HG03159 (cell line): ENCODE measurements around the gene GRHPR.
A peak's percentile ranks its signal among the peaks of the same experiment; 100 is the strongest.

Experiments
- ATAC-seq: cut with Tn5 transposase; IDR thresholded peaks from one replicate; pipeline ENCODE4 v1.9.1; 2021; ENCODE audit warnings: mild to moderate bottlenecking, moderate library complexity; ENCODE audit not compliant: unreplicated experiment

The GRHPR gene

GRCh38 chr9:37398464-37399025 is 24.0 kb upstream of the GRHPR start:
- ATAC-seq: no peak

DNA sequence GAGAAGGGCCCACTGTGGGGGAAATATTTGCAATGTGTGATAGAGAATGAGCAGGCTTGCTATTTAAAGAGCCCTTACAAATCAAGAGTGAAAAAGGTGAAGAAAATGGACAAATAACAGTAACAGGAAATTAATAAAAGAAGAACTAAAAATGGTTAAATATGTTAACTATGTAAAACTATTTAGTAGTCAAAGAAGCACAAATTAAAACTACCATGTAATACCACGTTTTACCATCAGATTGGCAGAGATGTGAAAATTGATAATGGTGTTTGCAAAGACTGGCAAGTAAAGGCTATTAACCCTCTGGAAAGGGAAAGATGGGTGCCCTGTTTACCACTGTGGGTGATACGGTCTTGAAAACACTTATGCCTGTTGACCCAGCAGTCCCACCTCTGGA is 23.2 kb upstream of the GRHPR start:
- no peak for ATAC-seq

DNA sequence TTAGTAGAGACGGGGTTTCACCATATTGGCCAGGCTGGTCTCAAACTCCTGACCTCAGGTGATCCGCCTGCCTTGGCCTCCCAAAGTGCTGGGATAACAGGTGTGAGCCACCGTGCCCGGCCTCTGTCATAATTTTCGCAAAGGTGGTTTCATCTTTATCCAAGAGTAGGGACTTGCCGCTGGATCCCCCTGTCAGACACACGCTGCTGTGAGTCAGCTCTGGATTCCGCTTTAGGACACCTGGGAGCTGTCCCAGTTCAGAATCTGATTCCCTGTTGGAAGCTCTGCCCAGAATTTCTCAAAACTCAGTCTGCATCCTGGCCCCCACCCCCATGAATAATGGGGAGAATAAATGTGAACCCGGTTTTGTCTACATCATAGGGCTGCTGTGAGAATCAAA is 17.9 kb upstream of the GRHPR start:
- no peak for ATAC-seq

GRCh38 chr9:37405350-37405749 is 17.1 kb upstream of the GRHPR start:
- ATAC-seq: no peak

DNA sequence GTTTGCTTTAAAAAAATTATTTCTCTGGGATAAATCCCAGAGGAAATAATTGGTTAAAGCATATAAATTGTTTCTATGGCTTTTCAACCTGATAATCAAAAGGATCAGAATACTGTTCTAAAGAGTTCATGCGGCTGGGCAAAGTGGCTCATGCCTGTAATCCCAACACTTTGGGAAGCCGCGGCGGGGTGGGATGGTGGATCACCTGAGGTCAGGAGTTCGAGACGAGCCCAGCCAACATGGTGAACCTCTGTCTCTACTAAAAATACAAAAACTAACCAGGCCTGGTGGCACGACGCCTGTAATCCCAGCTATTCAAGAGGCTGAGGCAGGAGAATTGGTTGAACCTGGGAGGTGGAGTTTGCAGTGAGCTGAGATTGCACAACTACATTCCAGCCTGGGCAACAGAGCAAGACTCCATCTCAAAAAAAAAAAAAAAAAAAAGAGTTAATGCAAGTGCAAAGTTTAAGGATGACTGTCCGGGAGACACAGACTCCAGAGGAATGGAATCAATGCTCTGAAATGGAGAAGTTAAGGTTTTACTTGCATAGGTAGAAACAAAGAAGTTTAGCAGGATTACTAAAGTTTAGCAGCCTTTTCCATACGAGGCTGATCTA is 16.6 kb upstream of the GRHPR start:
- ATAC-seq: no peak

GRCh38 chr9:37406603-37407401 is 15.7 kb upstream of the GRHPR start:
- no peak for ATAC-seq

GRCh38 chr9:37407468-37407867 is 15.0 kb upstream of the GRHPR start:
- no peak for ATAC-seq

- peak; percentile 85 for ATAC-seq
Measured at GRCh38 chr9:37408933-37409710, 13.4 kb upstream of the GRHPR start.

DNA sequence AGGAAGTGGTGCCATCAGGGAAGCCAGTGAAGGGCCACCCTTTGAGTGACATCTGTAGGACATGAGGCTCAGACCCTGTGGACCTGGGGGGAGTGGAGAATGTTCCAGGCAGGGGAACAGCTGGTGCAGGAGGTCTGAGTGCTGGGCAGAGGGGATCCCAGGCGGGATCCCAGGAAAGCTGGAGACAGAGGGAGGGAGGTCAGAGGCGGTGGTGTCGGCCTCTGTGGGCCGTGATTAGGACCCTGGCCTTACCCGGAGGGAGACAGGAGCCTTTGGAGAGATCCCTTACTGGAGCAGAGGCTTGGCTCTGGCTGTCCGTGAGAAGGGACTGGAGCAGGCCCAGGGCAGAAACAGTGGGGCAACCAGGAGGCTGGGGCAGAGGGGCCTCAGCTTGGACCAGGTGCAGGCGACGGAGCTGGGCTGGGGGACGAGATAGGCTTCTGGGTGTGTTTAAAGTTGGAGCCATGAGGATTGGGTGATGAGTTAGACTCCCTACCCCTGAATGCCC is 12.1 kb upstream of the GRHPR start:
- no peak for ATAC-seq

- ATAC-seq: peak; percentile 22
Measured at GRCh38 chr9:37410969-37411785, 11.3 kb upstream of the GRHPR start.

- no peak for ATAC-seq
Measured at GRCh38 chr9:37412431-37413151, 9.9 kb upstream of the GRHPR start.

DNA sequence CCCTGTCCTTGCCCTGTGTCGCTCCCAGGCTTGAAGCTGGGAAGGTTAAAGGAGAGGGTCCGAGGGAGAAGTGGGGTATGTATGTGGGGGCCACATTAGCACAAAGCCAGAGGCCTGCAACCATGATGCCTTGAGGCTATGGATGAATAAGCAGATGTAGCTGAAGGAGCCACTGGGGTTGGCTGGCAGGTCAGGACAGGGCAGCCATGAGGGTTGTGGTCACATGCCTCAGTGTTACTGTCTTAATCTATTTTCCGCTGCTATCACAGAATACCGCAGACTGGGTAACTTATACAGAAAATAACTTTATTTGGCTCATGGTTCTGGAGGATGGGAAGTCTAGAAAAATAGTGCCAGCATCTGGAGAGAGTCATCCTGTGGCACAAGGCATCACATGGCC is 9.2 kb upstream of the GRHPR start:
- no peak for ATAC-seq

GRCh38 chr9:37414503-37414943 is 8.0 kb upstream of the GRHPR start:
- ATAC-seq: no peak

DNA sequence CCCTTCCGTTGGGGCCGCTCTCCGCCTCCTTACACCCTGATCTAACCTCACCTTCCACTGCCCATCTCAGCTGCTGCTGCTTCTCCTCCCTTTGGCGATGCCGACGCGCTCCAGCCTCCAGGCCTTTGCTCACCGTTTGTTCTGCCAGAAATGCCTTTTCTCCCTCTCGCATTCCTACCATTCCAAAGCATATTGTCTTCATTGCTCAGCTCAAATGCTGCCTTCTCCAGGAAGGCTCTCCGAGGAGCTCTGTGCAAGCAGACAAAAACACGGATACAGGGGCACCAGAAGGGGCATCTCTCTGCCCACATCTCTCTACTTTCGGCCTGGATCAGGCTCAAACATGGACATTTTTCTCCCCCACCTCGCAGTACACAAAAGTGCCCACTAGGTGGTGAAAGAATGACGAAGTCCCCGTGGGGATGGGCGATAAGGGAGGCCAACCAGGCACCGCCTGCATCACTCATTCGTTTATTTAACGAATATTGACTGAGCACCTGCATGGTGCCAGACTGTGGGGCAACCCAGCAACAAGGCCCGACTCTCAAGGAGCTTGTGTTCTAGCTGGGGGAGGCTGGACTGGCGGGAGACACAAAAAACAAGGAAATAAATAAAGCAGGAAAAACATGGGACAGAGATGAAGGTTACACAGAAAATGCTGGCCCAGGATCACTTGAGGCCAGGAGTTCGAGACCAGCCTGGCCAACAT is 7.3 kb upstream of the GRHPR start:
- peak; percentile 36 for ATAC-seq

- no peak for ATAC-seq
Measured at GRCh38 chr9:37417252-37417803, 5.2 kb upstream of the GRHPR start.

DNA sequence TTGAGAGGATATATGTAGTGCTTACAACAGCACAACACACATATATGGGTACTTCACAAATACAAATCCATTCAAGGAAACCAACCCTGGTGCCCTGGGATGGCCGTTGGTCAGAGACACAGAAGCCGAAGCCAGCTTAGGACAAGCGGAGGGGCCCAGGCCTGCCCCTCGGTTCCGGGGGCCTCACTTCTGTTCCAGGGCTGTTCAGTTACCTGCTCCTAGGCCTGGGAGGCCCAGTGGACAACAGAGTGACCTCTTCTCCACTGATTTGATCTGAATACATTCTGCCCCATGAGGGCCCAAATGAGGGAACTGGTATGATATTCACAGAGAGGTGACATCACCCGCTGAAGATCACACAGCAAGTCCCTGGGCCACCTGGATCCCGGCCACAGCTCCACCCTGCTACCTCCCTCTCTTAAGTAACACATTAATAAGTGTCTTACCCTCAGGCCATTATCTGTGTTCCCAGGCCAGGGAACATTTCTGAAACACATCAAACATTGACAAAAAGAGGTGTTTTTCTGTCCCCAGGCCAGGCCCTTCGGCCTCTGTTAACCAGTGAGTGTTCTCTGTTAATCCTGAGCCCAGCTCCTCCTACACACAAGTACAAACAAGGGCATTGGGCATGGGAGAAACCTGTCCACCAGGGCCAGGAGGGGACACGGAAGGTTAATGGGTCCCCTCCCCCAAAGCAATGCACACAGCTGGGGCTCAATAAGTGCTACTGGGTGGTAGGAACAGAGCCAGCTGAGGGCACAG is 4.5 kb upstream of the GRHPR start:
- no peak for ATAC-seq

DNA sequence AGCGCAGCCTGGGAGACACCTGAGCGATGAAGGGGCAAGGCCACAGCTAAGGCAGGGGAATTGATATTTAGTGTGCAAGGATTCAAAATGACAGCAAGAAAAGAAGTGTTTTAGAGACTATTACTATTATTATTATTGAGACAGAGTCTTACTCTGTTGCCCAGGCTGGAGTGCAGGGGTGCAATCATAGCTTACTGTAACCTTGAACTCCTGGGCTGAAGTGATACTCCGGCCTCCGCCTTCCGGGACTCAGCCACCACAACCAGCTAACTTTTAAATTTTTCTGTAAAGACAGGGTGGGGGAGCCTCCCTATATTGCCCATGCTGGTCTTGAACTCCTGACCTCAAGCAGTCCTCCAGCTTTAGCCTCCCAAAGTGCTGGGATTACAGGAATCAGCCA is 3.3 kb upstream of the GRHPR start:
- ATAC-seq: no peak
